GM19351 (cell line): Measurements from ENCODE around the gene ZBTB16.

ENCODE experiments used
- ATAC-seq: cut with Tn5 transposase; IDR thresholded peaks from one replicate; pipeline ENCODE4 v1.9.1; 2021; ENCODE audit warnings: mild to moderate bottlenecking, moderate library complexity; ENCODE audit not compliant: unreplicated experiment

The ZBTB16 gene

DNA sequence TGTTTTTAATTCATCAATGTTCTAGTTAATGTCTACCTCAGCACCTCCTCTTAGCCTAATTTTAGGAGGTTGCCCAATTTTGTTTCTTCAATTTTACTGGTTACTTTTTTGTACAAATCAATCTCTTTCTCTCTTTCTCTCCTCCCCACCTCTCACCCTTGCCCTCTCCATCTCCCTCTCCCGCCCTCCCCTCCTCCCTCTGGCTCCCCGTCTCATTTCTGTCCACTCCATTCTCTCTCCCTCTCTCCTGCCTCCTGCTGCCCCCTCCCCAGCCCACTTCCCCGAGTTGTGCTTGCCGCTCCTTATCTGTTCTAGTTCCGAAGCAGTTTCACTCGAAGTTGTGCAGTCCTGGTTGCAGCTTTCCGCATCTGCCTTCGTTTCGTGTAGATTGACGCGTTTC lies 195.8 kb downstream of the ZBTB16 start:
- ATAC-seq, result no peak

DNA sequence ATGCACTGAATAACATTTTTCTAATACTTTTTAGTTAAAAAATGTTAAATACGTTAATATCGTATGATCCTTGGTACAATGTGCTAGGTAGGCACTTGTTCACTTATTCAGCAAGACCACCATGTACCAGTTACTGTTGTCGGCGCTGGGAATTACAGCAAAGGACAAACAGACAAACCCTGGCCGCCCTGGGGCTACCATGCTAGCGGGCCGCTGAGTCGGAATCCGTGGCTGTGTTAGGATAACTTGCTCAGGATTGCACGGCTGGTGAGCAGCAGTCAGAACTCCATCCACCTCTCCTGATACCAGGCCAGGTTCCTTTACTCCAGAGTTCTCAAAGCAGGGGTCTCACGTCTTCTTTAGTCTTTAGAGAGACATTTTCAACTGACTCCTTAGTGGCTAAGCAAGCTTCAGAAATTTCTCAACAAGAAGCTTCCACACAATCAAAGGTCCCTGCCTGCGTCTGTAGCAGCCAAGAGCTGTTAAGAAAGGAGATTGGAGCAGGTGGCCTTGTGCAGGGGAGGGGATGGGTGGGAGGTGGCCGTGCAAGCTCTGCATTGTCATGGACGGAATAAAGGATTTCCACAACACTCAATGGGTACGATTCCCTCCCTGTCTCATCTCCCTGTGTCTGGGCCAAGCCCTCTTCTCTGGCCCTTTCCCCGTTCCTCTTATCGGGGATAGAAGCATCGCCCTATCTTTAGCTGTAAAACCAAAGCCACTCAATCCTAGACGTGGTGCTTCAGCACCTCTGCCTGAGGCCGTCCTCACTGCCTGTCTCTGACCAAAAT lies 196.9 kb downstream of the ZBTB16 start:
- ATAC-seq, result no peak

DNA sequence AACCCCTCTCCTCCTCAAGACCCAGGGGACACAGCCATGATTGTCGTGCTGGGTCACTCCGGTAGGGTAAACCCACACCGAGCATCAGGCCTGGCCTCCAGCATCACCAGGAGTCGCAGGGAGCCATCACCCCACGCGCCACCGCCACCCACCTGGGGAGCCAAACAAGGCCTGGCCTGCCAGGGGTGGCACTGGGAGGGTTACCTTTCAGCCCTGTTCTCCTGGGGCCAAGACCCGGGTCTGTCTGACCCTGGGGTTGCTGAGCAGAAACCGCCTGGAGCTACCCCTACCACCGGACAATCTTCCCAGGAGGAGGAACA lies 197.4 kb downstream of the ZBTB16 start:
- ATAC-seq, result no peak

DNA sequence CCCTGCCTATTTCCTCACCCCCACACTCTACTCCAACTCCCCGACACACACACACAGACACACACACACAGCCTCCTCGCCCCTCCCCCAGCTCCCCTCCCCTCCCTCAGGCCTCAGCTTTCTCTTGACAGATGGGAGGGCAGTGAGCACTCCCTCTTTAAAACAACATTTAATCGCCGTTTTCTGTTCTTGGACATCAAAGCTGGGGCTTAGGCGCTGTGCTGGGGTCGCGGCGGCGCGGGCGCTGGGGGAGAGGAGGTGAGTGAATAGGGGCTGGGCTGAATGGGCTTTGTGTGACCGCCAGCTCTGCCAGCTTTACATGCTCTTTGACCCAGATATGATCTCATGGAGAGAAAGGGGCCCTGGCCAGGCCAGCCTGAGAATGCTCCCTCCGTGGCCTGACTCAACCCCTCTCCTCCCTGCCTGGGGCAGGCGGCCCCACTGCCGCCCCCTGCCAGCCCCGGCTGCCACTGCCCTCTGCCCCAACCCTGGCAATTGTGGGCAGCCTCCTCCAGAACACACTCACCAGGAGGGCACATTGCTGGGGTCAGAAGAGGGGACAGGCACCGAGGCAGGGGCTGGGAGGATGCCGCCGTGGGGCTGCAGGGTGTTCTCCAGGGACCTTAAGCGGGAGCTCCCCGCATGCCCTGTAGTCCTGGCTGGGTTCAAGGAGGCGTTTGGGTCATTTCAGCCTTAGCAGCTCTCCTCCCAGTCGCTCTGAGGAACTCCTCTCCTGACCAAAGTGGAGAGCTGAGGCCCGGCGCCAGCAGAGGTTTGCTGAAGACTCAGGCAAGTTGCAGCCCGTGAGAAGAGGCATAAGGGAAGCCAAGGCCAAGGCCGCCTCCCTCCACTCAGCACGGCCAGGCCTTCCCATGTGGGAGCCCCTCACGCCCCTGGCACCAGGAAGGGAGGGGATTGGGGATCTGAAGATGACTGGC lies 198.4 kb downstream of the ZBTB16 start:
- no peak for ATAC-seq

GRCh38 chr11:114258696-114259095 lies 199.2 kb downstream of the ZBTB16 start:
- ATAC-seq, result no peak

DNA sequence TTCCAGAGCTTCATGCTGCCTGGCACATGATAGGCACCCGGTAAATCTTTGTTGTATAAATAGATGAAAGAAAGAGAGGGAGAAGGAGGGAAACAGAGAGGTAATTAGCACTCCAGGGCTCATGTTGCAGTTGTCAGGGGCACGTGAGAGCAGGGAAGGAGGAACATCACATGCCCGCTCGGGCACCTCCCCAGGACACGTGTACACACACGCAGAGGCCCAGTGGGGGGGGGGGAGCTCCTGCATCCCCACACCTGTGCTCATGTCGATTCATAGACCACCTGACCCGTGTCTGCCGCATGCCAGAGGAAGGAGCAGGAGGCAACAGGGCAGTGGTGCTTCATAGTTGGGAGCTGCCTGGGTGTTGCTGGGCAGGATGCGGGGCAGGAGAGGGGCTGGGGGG lies 199.6 kb downstream of the ZBTB16 start:
- ATAC-seq, result no peak

- ATAC-seq, result no peak
Measured at GRCh38 chr11:114259551-114259983, 200.1 kb downstream of the ZBTB16 start.

DNA sequence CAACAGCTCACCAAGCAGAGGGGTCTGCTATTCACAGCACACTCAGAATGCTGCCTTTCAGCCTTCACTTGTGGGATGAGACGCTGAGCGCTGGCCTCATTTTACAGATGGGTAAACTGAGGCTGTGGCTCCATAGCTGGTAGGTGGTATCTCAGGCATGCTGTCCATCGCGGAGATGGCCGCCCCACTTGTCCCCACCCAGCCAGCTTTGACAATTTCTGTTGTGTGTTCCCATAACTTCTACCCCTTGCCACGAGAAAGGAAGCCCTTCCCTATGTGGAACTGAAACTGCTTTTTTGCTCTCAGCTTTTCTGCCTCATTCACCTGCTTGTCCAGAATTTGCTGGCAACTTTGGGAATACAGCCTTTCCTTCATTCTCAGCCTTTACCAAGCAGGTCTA lies 200.6 kb downstream of the ZBTB16 start:
- ATAC-seq, result no peak

GRCh38 chr11:114260483-114260882 lies 201.0 kb downstream of the ZBTB16 start:
- no peak for ATAC-seq

- no peak for ATAC-seq
Measured at GRCh38 chr11:114261791-114262190, 202.3 kb downstream of the ZBTB16 start.

- no peak for ATAC-seq
Measured at GRCh38 chr11:114262681-114263512, 203.4 kb downstream of the ZBTB16 start.

DNA sequence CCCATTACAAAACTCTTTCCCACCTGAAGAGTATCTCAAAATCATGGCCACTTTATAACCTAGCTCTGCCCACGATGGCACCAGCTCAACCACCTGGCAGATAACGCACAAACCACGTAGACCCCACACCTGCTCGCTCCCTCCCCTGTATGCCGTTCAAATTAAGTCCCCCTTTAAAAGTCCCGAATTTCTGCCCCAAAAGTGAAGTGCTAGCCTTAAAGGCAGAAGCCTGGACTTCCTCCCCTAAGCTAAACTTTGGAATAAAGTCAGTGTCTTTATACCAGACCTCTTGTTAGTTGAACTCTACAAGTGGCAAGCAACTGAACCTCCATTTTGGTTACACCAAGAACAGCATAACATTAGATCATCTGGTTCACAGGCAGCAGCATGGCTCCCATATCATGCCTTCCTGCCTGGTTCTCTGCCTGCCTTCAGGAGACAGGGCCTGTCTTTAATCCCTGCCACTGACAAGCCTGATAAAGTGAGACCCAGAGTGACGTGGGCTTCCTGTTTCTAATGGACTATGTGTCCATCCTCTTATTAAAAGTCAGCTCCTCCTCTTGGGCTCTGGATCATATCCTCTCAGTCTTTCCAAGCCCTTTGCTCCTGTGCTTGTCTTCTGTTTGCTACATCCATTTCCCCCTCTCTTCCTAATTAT lies 204.1 kb downstream of the ZBTB16 start:
- ATAC-seq, result no peak

DNA sequence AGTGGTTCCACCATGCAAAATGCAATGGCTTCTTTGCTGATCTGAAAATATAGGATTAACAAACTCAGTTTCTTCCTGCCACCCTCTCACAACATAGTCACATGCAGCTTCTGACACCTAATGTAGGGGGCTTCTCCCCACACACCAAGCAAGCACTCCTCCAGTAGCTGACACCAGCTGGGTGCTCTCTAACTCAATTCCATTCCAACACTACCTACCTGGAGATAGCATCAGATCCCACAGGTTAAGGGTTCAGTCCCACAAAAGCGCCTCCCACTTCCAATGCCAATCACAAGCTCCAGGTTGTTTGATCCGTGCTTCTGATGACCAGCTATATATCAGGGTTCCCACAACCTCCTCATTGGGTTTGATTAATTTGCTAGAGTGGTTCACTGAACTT lies 204.9 kb downstream of the ZBTB16 start:
- no peak for ATAC-seq

DNA sequence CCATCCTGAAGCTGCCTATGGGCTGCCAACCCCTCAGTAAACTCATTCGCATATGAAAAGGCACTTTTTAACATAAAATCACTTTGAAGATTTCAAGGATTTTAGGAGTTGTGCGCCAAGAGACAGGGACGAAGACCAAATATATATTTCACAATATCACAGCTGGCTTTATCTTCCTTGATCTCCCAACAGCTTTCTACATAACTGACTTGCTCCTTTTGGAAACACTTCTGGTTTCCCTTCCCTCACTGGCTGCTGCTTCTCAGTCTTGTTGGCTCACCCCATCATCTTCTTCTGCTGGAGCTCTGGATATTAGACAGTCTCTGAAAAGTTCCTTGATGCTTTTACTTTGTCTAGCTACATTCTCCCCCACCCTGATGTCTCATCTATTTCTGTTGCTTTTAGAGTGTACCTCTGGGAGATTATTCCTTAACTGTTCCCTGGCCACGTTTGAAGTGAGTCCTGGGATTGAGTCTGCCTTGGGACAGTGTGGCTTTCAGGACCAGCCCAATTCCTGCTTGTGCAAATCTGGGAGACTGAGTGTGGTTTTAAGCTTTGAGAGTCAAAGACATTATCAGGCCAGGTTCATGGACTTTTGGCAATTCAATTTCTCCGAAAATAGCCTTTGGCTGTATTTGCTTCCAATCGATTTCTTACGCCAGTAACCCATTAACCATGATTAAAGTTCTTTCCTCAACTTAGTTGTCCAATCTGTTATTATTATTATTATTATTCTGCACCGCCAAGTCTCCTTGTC lies 205.8 kb downstream of the ZBTB16 start:
- ATAC-seq, result no peak

GRCh38 chr11:114269498-114269897 lies 210.0 kb downstream of the ZBTB16 start:
- ATAC-seq, result no peak

GRCh38 chr11:114270531-114271270 lies 211.2 kb downstream of the ZBTB16 start:
- no peak for ATAC-seq

- no peak for ATAC-seq
Measured at GRCh38 chr11:114271316-114271715, 211.8 kb downstream of the ZBTB16 start.

- ATAC-seq, result no peak
Measured at GRCh38 chr11:114272311-114272710, 212.8 kb downstream of the ZBTB16 start.

DNA sequence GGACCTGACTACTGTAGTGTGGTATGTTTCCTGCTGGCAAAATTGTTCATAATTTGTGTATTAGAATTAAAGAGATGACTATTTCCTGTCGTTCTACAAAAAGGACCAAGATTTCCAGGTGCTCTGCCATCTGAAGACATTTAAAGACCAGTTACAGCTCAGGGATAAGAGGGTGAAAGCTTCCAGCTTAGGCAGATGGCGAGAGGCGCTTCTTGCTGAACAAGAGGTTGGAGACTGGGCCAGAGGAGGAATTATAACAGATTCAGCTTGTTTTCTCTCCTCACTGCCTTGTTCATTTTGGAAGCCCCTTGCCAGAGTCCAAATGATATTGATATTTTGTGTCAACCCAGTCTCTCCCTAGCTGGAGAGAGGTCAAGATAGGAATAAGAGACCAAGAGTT lies 213.6 kb downstream of the ZBTB16 start:
- no peak for ATAC-seq
